GM06990 (cell line): ENCODE measurements around the gene PHKG2.

ENCODE experiments used
- DNase-seq: peaks from one replicate; pipeline ENCODE4 v3.0.0-alpha.2; 2011; ENCODE audit not compliant: insufficient read length; ENCODE audit errors: extremely low read depth
- H3K27me3 ChIP-seq: replicated peaks from 2 replicates; pipeline ENCODE4 v1.6.0; 2011; ENCODE audit warnings: low read length; ENCODE audit not compliant: control insufficient read depth, insufficient read depth
- H3K36me3 ChIP-seq: 2 replicates; pipeline ENCODE4 v1.5.1; 2011; ENCODE audit warnings: low read length; ENCODE audit not compliant: control insufficient read depth, insufficient read depth
- H3K4me3 ChIP-seq: replicated peaks from 2 replicates; pipeline ENCODE4 v1.5.1; 2011; ENCODE audit warnings: low read depth, mild to moderate bottlenecking, control low read depth, low read length
- TF ChIP-seq, protein P1 (sequence below): IDR thresholded peaks from 2 replicates; pipeline ENCODE4 v1.5.1; 2011; ENCODE audit warnings: low read length, control low read depth, mild to moderate bottlenecking, inconsistent platforms; ENCODE audit not compliant: insufficient read depth, poor library complexity, severe bottlenecking

The PHKG2 gene

DNA sequence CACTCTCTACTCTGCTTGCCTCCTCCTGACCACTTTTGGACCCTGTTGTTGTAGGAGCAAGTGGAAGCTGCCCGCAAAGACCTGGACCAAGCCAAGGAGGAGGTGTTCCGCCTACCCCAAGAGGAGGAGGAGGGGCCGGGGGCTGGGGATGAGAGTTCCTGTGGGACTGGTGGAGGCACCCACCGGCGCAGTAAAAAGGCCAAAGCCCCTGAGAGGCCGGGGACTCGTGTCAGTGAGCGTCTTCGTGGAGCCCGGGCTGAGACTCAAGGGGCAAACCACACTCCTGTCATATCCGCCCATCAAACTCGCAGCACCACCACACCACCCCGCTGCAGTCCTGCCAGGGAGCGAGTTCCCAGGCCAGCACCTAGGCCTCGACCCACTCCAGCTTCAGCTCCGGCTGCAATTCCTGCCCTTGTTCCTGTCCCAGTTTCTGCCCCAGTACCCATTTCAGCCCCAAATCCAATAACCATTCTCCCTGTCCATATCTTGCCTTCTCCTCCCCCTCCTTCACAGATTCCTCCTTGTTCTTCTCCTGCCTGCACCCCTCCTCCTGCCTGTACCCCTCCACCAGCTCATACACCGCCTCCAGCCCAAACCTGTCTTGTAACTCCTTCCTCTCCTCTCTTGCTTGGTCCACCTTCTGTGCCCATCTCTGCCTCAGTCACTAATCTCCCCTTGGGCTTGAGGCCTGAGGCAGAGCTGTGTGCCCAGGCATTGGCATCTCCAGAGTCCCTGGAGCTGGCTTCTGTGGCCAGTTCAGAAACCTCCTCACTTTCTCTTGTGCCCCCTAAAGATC is 11.0 kb upstream of the PHKG2 start:
- peaks cover 51% of the 10 kb centered on the region for H3K36me3 ChIP-seq
- no peaks in the 10 kb centered on the region for H3K27me3 ChIP-seq
- DNase-seq, result no peak
- no peak overlapping the region for H3K4me3 ChIP-seq
- TF ChIP-seq, protein P1, sequence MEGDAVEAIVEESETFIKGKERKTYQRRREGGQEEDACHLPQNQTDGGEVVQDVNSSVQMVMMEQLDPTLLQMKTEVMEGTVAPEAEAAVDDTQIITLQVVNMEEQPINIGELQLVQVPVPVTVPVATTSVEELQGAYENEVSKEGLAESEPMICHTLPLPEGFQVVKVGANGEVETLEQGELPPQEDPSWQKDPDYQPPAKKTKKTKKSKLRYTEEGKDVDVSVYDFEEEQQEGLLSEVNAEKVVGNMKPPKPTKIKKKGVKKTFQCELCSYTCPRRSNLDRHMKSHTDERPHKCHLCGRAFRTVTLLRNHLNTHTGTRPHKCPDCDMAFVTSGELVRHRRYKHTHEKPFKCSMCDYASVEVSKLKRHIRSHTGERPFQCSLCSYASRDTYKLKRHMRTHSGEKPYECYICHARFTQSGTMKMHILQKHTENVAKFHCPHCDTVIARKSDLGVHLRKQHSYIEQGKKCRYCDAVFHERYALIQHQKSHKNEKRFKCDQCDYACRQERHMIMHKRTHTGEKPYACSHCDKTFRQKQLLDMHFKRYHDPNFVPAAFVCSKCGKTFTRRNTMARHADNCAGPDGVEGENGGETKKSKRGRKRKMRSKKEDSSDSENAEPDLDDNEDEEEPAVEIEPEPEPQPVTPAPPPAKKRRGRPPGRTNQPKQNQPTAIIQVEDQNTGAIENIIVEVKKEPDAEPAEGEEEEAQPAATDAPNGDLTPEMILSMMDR, result no peak

DNA sequence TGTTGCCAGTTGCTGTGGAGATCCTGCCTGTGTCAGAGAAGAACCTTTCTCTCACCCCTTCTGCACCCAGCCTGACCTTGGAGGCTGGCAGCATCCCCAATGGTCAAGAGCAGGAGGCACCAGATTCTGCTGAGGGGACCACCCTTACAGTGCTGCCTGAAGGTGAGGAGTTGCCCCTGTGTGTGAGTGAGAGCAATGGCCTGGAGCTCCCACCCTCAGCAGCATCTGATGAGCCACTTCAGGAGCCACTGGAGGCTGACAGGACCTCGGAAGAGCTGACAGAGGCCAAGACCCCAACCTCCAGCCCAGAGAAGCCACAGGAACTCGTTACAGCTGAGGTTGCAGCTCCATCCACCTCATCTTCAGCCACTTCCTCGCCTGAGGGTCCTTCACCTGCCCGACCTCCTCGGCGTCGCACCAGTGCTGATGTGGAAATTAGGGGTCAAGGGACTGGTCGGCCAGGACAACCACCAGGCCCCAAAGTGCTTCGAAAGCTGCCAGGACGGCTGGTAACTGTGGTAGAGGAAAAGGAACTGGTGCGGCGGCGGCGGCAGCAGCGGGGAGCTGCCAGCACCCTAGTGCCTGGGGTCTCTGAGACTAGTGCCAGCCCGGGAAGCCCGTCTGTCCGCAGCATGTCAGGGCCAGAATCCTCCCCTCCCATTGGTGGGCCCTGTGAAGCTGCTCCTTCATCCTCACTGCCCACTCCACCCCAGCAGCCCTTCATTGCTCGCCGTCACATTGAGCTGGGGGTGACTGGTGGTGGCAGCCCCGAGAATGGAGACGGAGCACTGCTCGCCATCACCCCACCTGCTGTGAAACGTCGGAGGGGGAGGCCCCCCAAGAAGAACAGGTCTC is 10.2 kb upstream of the PHKG2 start:
- H3K36me3 ChIP-seq, result peaks cover 49% of the 10 kb centered on the region
- H3K27me3 ChIP-seq, result no peaks in the 10 kb centered on the region
- no peak for DNase-seq
- H3K4me3 ChIP-seq, result no peak overlapping the region
- TF ChIP-seq, protein P1, result no peak

DNA sequence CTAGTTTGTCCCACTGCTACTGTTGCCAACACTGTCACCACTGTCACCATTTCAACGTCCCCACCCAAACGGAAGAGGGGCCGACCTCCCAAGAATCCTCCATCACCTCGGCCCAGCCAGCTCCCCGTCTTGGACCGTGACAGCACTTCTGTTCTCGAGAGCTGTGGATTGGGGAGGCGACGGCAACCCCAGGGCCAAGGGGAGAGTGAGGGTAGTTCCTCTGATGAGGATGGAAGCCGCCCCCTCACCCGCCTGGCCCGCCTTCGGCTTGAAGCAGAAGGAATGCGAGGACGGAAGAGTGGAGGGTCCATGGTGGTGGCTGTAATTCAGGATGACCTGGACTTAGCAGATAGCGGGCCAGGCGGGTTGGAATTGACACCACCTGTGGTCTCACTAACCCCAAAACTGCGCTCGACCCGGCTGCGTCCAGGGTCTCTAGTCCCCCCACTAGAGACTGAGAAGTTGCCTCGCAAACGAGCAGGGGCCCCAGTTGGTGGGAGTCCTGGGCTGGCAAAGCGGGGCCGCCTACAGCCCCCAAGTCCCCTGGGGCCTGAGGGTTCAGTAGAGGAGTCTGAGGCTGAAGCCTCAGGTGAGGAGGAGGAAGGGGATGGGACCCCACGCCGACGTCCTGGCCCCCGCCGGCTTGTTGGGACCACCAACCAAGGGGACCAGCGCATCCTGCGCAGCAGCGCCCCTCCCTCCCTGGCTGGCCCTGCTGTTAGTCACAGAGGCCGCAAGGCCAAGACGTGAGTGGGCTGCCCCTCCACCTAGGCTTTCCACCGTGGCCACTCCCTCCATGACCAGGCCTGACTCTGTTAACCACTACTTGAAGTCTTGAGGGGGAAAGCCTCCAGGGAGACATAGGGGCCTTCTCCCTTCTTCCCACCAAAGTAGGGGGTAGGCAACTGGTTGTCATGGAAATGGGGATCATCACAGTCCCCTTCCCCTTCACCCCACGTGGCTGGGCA is 9.0 kb upstream of the PHKG2 start:
- DNase-seq, result no peak
- no peaks in the 10 kb centered on the region for H3K27me3 ChIP-seq
- peaks cover 46% of the 10 kb centered on the region for H3K36me3 ChIP-seq
- no peak overlapping the region for H3K4me3 ChIP-seq
- TF ChIP-seq, protein P1, result no peak

DNA sequence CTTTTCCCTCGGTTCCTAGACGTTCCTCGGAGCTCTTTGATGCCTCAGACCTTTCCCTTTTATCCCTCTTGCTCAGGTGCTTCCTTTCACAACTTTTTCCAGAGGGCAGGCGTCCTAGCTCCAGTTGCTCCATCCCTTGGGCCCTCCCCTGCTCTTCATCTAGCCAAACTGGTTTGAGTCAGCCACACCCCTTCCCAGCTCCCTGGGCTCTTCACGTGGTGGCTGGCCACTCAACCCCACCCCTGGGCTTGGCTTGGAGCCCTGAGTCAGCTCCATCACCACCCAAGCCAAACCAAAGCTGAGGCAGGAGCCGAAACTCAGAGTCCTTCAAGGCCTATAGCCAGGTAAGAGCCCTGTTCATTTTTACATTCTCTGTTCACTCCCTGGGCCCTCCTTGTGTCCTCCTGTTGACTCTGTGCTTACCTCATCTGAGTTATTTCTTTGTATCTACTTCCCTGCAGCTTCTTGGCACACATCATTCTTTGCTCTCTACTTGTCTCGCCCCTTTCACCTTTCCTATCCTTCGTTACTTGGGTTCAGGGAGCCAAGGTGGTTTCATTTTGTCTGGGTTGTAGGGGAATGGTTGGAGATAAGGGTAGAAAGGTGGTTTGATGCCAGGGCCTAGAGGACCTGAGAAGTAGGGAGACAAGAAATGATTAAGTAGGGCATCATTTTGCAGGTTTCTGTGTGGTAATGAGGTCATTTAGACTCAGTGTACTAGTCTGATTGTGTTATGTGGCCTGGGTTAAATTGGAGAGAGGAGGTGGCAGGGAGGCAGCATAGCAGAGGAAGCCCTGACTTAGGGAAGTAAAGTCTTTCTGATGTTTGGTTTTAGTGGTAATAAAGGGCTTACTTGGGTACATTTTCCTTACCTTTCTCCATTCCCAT is 7.6 kb upstream of the PHKG2 start:
- H3K36me3 ChIP-seq, result peaks cover 45% of the 10 kb centered on the region
- TF ChIP-seq, protein P1, result no peak
- no peak for DNase-seq
- H3K4me3 ChIP-seq, result no peak overlapping the region
- no peaks in the 10 kb centered on the region for H3K27me3 ChIP-seq
